ENCODE results near the gene SIGLEC9.

The SIGLEC9 gene

DNA sequence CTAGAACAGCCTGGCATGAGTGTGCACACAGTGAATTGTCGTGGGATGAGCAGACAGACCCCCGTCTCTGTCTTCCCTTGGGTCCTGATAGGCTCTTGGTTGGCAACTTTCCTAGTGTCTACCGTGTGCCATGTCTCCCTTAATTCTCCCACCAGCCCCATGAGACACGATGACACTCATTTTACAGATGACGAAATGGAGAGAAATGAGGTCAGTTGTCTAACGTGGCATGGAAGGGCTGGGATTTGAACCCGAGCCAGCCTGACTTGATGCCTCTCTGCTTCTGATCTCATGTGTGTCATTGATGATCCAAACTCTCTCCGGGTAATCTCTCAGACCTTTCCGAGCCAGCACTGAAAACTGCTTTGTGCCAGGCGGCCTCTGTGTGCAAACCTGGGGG is 33.6 kb upstream of the SIGLEC9 start:
- no peak for TF ChIP-seq CTCF (IDR thresholded peaks at IDR 0.05; ENCODE audit: low read depth, low read length)
- H3K4me3 ChIP-seq (ENCODE audit: low read depth, low read length): no peak overlapping the region

DNA sequence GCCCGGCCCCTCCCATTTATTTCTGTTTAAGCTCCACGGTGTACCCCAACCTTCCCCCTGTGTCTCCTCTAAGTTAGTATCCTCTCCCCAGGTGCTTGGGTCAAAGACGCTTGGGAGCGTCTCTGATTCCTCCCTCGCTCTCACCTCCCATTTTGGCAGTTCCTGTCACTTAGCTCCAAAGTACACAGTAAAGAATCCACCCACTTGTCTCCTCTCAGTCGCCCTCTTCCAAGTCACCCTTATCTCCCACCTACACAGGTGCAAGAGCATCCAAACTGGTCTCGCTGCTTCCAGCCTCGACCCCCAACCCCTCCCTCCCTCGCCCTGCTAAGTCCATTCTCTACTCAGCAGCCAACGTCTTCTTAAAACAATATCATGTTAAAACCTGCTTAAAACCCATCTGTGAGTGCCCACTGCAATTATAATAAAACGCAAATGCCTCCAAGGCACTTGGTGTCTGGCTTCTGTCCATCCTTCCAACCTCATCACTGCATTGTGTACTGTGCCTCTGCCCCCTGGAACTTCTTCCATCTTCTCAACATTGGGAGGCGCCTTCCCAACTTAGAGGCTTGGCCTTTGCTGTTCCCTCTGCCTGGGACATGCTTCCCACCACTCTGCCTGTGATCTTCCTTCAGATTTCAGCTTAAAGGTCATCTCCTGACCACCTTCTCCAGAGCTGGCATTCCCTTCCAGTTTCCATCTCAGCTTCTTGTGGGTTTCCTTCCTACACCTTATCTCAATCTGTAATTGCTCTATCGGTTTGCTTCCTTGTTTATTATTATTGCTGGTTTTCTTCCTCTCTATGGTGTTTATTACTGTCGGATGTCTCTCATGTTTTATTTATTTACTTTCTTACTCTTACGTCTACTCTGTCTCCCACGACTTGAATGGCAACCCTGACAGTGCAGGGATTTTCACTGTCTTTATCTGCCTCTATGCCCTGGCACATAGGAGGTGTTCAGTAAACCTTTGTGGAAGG is 32.5 kb upstream of the SIGLEC9 start:
- TF ChIP-seq CTCF (IDR thresholded peaks at IDR 0.05; ENCODE audit: low read depth, low read length): no peak
- no peak overlapping the region for H3K4me3 ChIP-seq (ENCODE audit: low read depth, low read length)

DNA sequence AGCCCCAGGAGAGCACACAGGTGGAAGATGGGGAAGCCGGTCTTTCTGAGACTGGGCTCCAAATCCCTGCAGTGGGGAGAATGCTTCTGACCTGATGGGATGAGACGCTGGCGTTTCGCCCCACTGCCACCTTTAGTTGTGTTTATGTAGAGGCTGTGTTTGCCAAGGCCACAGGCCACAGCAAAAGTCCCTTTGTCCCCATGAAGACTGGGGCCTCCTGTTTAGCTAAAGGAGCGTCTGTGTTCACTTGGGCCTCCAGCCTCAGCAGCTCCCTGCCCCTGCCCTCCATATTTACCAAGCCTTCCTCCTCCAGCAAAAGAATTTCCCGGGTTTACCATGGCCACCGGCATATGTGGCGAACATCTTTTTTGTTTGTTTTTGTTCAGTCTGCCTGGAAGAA is 31.6 kb upstream of the SIGLEC9 start:
- no peak for TF ChIP-seq CTCF (IDR thresholded peaks at IDR 0.05; ENCODE audit: low read depth, low read length)
- no peak overlapping the region for H3K4me3 ChIP-seq (ENCODE audit: low read depth, low read length)

GRCh38 chr19:51093510-51094345 is 31.0 kb upstream of the SIGLEC9 start:
- TF ChIP-seq CTCF (IDR thresholded peaks at IDR 0.05; ENCODE audit: low read depth, low read length): no peak
- H3K4me3 ChIP-seq (ENCODE audit: low read depth, low read length): no peak overlapping the region

- no peak overlapping the region for H3K4me3 ChIP-seq (ENCODE audit: low read depth, low read length)
- peak; percentile 57 for TF ChIP-seq CTCF (IDR thresholded peaks at IDR 0.05; ENCODE audit: low read depth, low read length)
These were observed 29.9 kb upstream of the SIGLEC9 start for GRCh38 chr19:51094696-51095279.

DNA sequence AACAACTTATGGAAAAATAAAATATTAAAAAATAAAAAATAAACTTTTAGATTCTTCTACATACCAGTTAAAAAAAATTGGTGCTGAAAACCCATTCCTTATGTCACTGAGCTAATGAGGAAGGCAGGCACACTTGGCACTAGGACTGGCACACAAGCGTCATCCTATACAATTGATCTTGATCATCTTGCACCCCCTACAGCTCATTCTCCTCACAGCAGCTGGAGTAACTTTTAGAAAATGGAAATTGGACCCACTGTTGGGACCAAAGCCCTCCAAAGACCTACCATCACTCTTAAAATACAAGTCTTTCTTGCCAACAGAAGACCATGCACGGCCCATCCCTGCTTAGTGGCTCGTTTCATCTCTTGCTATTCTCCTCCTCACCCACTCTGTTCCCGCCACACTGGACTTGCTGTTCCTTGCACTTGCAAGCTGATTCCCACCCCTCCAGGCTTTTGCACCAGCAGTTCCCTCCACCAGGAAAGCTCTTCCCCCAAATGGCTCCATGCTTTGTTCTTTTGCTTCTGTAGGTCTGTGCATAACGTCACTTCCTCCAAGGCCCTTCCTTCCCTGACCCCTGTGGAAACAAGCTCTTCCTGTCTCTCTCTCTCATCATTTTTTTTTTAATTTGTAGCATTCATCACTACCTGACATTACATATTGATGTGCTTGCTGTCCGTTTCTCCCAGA is 28.1 kb upstream of the SIGLEC9 start:
- no peak for TF ChIP-seq CTCF (IDR thresholded peaks at IDR 0.05; ENCODE audit: low read depth, low read length)
- no peak overlapping the region for H3K4me3 ChIP-seq (ENCODE audit: low read depth, low read length)
